ENCODE measurements around the gene ZNF106.

- TF ChIP-seq POLR2A (IDR thresholded peaks at IDR 0.05; ENCODE audit: low read depth), result no peak
- TF ChIP-seq CTCF (IDR thresholded peaks at IDR 0.05), result no peak
These were observed 79.1 kb downstream of the ZNF106 start for GRCh38 chr15:42411884-42412283.

All from esophagus muscularis mucosa (tissue), 3 donors.